K562 (cell line): ENCODE data around the gene PRDM16. TPM values are rescaled to one million over a fixed set of nuclear protein-coding genes. Genes with fewer than 3 reads are reported as not detected.

ENCODE experiments used
- ATAC-seq: fragments of 200-7000 bp; cut with Tn5 transposase; 3 replicates; pipeline ENCODE4 v1.9.1; 2020; ENCODE audit warnings: moderate library complexity
- BruUV-seq: library from RNA; stranded (reverse); fragments of 400-500 nt; replicated peaks from 2 replicates; lab custom pipeline; 2021; lab: Mats Ljungman, UMichigan
- CTCF ChIA-PET: fragments of 300-600 bp; formaldehyde crosslinking; extraction: SDS; loops from one replicate; lab custom pipeline; 2021; ENCODE audit warnings: low intra/inter-chr PET ratio; lab: Yijun Ruan, JAX
- POLR2A ChIA-PET: fragments of 300-600, 350-650 bp; sonication (Branson Sonifier 250); formaldehyde crosslinking; extraction: SDS; loops from one replicate; lab custom pipeline; 2021; ENCODE audit warnings: antibody characterized with exemption, inconsistent platforms; lab: Yijun Ruan, JAX
- DNase-seq, 4 experiments: peaks; one replicate each; pipeline versions ENCODE4 v3.0.0 to v3.0.0-alpha.2; 2011 to 2018; ENCODE audit warnings: low spot score in 3 of 4, mixed read lengths in 3 of 4; ENCODE audit errors: extremely low read depth in 1 of 4
- FAIRE-seq: peaks from 2 replicates; lab custom pipeline; 2011; peaks lifted over from hg19 to GRCh38; lab: Jason Lieb, UNC
- H2AFZ ChIP-seq: 2 replicates; pipeline ENCODE4 v1.6.0; 2011; ENCODE audit warnings: low read depth, low read length, control low read depth, inconsistent platforms
- H3K27ac ChIP-seq: fragments of 200-600 bp; 3 replicates; pipeline ENCODE4 v1.8.0; 2011; ENCODE audit warnings: low read depth, mild to moderate bottlenecking, control low read depth, inconsistent platforms, low read length, moderate library complexity, mixed read lengths; ENCODE audit errors: extremely low read depth
- H3K27me3 ChIP-seq, 2 experiments: fragments of 300-600 bp in 1 of 2; 2 replicates in 1 of 2; 3 replicates in 1 of 2; pipeline versions ENCODE4 v1.6.0 to v1.8.0; 2011; ENCODE audit warnings: inconsistent platforms in 2 of 2, low read length in 2 of 2, mild to moderate bottlenecking in 1 of 2, mixed read lengths in 1 of 2, moderate library complexity in 1 of 2; ENCODE audit not compliant: control insufficient read depth in 2 of 2, insufficient read depth in 2 of 2
- H3K36me3 ChIP-seq: fragments of 300-600 bp; 3 replicates; pipeline ENCODE4 v1.8.0; 2011; ENCODE audit warnings: mild to moderate bottlenecking, low read length, inconsistent platforms; ENCODE audit not compliant: control insufficient read depth, insufficient read depth
- H3K4me1 ChIP-seq, 2 experiments: fragments of 200-600 bp in 1 of 2; replicated peaks in 1 of 2; 2 replicates in 1 of 2; 3 replicates in 1 of 2; pipeline versions ENCODE4 v1.5.1 to v1.8.0; 2011; ENCODE audit warnings: inconsistent platforms in 2 of 2, low read length in 2 of 2, mild to moderate bottlenecking in 1 of 2, mixed read lengths in 1 of 2, moderate library complexity in 1 of 2; ENCODE audit not compliant: control insufficient read depth in 2 of 2, insufficient read depth in 2 of 2
- H3K4me2 ChIP-seq: 2 replicates; pipeline ENCODE4 v1.6.1; 2011; ENCODE audit warnings: low read length, control low read depth, inconsistent platforms, mixed read lengths; ENCODE audit not compliant: insufficient read depth
- H3K4me3 ChIP-seq: fragments of 200-600 bp; sonication (generic), shearing (Covaris generic); 2 replicates; pipeline ENCODE4 v1.5.1; 2016; ENCODE audit warnings: control low read depth, inconsistent platforms
- H3K79me2 ChIP-seq: fragments of 200-600 bp; 3 replicates; pipeline ENCODE4 v1.8.0; 2011; ENCODE audit warnings: low read length, inconsistent platforms; ENCODE audit not compliant: control insufficient read depth, insufficient read depth
- H3K9ac ChIP-seq, 2 experiments: 2 replicates each; pipeline versions ENCODE4 v1.6.0 to v1.6.1; 2011; ENCODE audit warnings: low read depth in 2 of 2, low read length in 2 of 2, control low read depth in 1 of 2, inconsistent platforms in 1 of 2, mild to moderate bottlenecking in 1 of 2, mixed read lengths in 1 of 2; ENCODE audit not compliant: insufficient read depth in 1 of 2
- H3K9me1 ChIP-seq: one replicate; pipeline ENCODE4 v1.6.0; 2011; ENCODE audit warnings: inconsistent platforms, mild to moderate bottlenecking, low read length, moderate library complexity; ENCODE audit not compliant: control insufficient read depth, insufficient read depth
- H3K9me3 ChIP-seq: replicated peaks from 2 replicates; pipeline ENCODE4 v1.5.1; 2011; ENCODE audit warnings: low read depth, low read length, inconsistent platforms; ENCODE audit not compliant: control insufficient read depth, insufficient read depth
- H4K20me1 ChIP-seq: replicated peaks from 2 replicates; pipeline ENCODE4 v1.6.1; 2011; ENCODE audit warnings: low read length, inconsistent platforms, mixed read lengths; ENCODE audit not compliant: control insufficient read depth, insufficient read depth
- E2F5 ChIP-seq: sonication (generic); formaldehyde crosslinking; IDR thresholded peaks from 2 replicates; pipeline ENCODE4 v1.8.0; 2022; ENCODE audit warnings: mild to moderate bottlenecking, missing genetic modification reagents
- HMG20A ChIP-seq: fragments of 450-650 bp; formaldehyde crosslinking; conservative IDR thresholded peaks from 2 replicates; pipeline ENCODE4 v1.4.0; 2020; ENCODE audit warnings: mild to moderate bottlenecking, mixed read lengths
- HNRNPL ChIP-seq: fragments of 200-400 bp; formaldehyde crosslinking; IDR thresholded peaks from 2 replicates; pipeline ENCODE4 v1.6.1; 2017; ENCODE audit warnings: low read depth, mild to moderate bottlenecking, low read length
- MECOM ChIP-seq: fragments of 250-450 bp; sonication (Bioruptor Pico); IDR thresholded peaks from 2 replicates; pipeline ENCODE4 v1.8.0; 2022; ENCODE audit warnings: inconsistent platforms
- PBX2 ChIP-seq, 2 experiments: IDR thresholded peaks in 1 of 2; conservative IDR thresholded peaks in 1 of 2; 2 replicates each; pipeline ENCODE4 v1.6.1; 2016; ENCODE audit warnings: low read depth in 2 of 2, mild to moderate bottlenecking in 1 of 2, missing compliant biosample characterization in 1 of 2, missing genetic modification characterization in 1 of 2, moderate library complexity in 1 of 2
- VEZF1 ChIP-seq: fragments of 200-800 bp; sonication (Bioruptor generic); IDR thresholded peaks from 2 replicates; pipeline ENCODE4 v1.6.1; 2017; ENCODE audit warnings: missing genetic modification characterization, missing compliant biosample characterization
- WGBS: fragments of 100-300 bp; shearing (Covaris generic); methylation state at CpG from one replicate; pipeline ENCODE4 v1.1.6; 2016; ENCODE audit warnings: low coverage, mixed read lengths; ENCODE audit not compliant: insufficient coverage; ENCODE audit errors: missing lambda C conversion rate; 5-methylcytosine and 5-hydroxymethylcytosine counted together
- in situ Hi-C: fragments of 300-500 bp; cut with MboI; formaldehyde crosslinking; loops from 4 replicates; pipeline ENCODE4 v1.15.0; 2018; ENCODE audit warnings: inconsistent platforms, mixed read lengths
- intact Hi-C: fragments of 100-400 bp; cut with micrococcal nuclease; formaldehyde crosslinking; loops from 2 replicates; pipeline ENCODE4 v1.14.2; 2022
- polyA plus RNA-seq, 8 experiments: library from polyadenylated mRNA; depleted of rRNA in 4 of 8; stranded (reverse) in 5 of 8; unstranded in 3 of 8; fragments of >200 nt; fragmentation: Nextera tagmentation in 2 of 8; fragmentation: Illumina TruSeq in 1 of 8; extraction: Ambion mirVana in 2 of 8; extraction: Trizol in 1 of 8; gene quantifications; 2 replicates each; pipeline versions ENCODE4 v1.2.1 to v1.2.3, GENCODE V29; 2011 to 2014; ENCODE audit warnings: inconsistent platforms in 1 of 8, missing spikeins in 1 of 8
- total RNA-seq, 7 experiments: library from RNA; depleted of rRNA in 6 of 7; stranded (reverse); fragments of >200 nt in 6 of 7; fragmentation: Illumina TruSeq in 2 of 7; extraction: Trizol in 2 of 7; gene quantifications; 2 replicates each; pipeline versions ENCODE4 v1.2.1 to v1.2.3, GENCODE V29; 2011 to 2021; ENCODE audit warnings: low replicate concordance in 1 of 7

Gene PRDM16
- total and polyA plus RNA-seq, 9 of the 15 experiments (the other 6 are each of a cell fraction or from before 2014, with no cell fraction given) = 0.10 to 0.27 TPM; not detected in 7

GRCh38 chr1:3304246-3304645 lies 235.2 kb downstream of the PRDM16 start:
- no TSS peak for BruUV-seq
- no peak overlapping the region for H3K9ac ChIP-seq
- in situ Hi-C loops (no loop called here), intact Hi-C loops (no loop called here)
- no peak for TF ChIP-seq MECOM
- TF ChIP-seq HNRNPL = no peak
- no peak for TF ChIP-seq E2F5 (CRISPR knock-in tag)
- no peak for TF ChIP-seq VEZF1 (CRISPR knock-in tag)
- no peak for TF ChIP-seq HMG20A (CRISPR knock-in tag)
- no peak for TF ChIP-seq PBX2 (CRISPR knock-in tag; IDR thresholded peaks at IDR 0.05; ENCODE audit: low read depth)
- no peak for TF ChIP-seq PBX2 (tag; conservative IDR thresholded peaks at IDR 0.05; ENCODE audit: low read depth)
- H3K9me1 ChIP-seq = no peaks in the 10 kb centered on the region
- CTCF ChIA-PET = no interaction called here
- POLR2A ChIA-PET = interaction anchor here (0.5 to 0.6 kb wide), 2 partner anchors 103 to 323 kb away, joined by 3 read pairs; no protein-coding TSS in a partner anchor
- no peaks in the 10 kb centered on the region for H3K9me3 ChIP-seq
- H2AFZ ChIP-seq = no peak overlapping the region
- no peak for FAIRE-seq
- ATAC-seq = no peak
- peaks cover 0 to 57% of the 10 kb centered on the region in 2 experiments; a peak in 2 of 5 replicates for H3K27me3 ChIP-seq
- no peak for DNase-seq
- H3K27ac ChIP-seq = no peak overlapping the region
- no peaks in the 10 kb centered on the region for H3K79me2 ChIP-seq
- H3K36me3 ChIP-seq = no peaks in the 10 kb centered on the region
- H3K4me3 ChIP-seq = no peak overlapping the region
- peaks cover 13% of the 10 kb centered on the region; the same call in 1 of the 2 replicates for H4K20me1 ChIP-seq
- under 1% methylated on average over 11 of the region's 11 CpGs for WGBS
- no peak overlapping the region for H3K4me2 ChIP-seq
- no peaks in the 10 kb centered on the region for H3K4me1 ChIP-seq
